ENCODE results near the gene HNRNPF. TPM values are rescaled to one million over a fixed set of nuclear protein-coding genes. Genes with fewer than 3 reads are reported as not detected.

Gene HNRNPF
- total and polyA plus RNA-seq, 2 of the 4 experiments (the other 2 are of a cell fraction) = 169 to 207 TPM

DNA sequence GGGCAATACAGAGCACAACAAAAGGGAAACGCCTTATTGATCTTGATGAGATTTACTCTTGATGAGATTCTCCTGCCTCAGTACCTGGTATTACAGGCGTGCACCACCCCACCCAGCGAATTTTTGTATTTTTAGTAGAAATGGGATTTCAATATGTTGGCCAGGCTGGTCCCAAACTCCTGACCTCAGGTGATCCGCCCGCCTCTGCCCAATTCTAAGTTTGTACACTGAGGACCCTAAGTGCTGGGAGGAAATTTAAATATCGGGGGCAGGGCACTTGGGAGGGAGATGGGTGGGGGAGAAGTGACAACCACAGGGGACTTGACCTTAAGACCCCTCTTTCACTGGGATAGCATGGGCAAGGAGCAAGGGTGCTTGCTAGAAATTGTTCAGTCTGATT is 14.1 kb downstream of the HNRNPF start:
- no peak overlapping the region for H3K27ac ChIP-seq (ENCODE audit: insufficient read depth, low read length)
- peaks cover 11% of the 10 kb centered on the region for H3K4me1 ChIP-seq (ENCODE audit: control insufficient read depth, insufficient read depth, low read length)
- no peak for DNase-seq
- peaks cover 13% of the 10 kb centered on the region for H3K9me1 ChIP-seq (ENCODE audit: insufficient read depth, low read length)
- H3K36me3 ChIP-seq (ENCODE audit: control insufficient read depth, insufficient read depth, low read length) = peaks cover 36% of the 10 kb centered on the region
- 0 out of 2 replicates have a peak overlapping the region, but pooled peaks have one; percentile 43 for H3K56ac ChIP-seq (ENCODE audit: extremely low read depth, insufficient read depth, low read length)
- peaks cover 18 to 66% of the 10 kb centered on the region in 2 experiments for H3K79me1 ChIP-seq (ENCODE audit: low read depth in 1 of 2, low read length in 2 of 2)
- no peak overlapping the region for H2AK9ac ChIP-seq (replicated peaks; ENCODE audit: low read depth, low read length, poor library complexity)
- peak overlapping the region; percentile 84; the same call in 1 of the 2 replicates for H3K9ac ChIP-seq (ENCODE audit: low read depth, low read length)
- H4K91ac ChIP-seq (ENCODE audit: insufficient read depth, low read depth, low read length) = no peak overlapping the region
- no peak for TF ChIP-seq MXI1 (IDR thresholded peaks at IDR 0.05; ENCODE audit: borderline replicate concordance, low read depth, low read length)
- TF ChIP-seq SMC3 (IDR thresholded peaks at IDR 0.05; ENCODE audit: low read depth, low read length) = no peak
- TF ChIP-seq, protein P1, sequence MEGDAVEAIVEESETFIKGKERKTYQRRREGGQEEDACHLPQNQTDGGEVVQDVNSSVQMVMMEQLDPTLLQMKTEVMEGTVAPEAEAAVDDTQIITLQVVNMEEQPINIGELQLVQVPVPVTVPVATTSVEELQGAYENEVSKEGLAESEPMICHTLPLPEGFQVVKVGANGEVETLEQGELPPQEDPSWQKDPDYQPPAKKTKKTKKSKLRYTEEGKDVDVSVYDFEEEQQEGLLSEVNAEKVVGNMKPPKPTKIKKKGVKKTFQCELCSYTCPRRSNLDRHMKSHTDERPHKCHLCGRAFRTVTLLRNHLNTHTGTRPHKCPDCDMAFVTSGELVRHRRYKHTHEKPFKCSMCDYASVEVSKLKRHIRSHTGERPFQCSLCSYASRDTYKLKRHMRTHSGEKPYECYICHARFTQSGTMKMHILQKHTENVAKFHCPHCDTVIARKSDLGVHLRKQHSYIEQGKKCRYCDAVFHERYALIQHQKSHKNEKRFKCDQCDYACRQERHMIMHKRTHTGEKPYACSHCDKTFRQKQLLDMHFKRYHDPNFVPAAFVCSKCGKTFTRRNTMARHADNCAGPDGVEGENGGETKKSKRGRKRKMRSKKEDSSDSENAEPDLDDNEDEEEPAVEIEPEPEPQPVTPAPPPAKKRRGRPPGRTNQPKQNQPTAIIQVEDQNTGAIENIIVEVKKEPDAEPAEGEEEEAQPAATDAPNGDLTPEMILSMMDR (conservative IDR thresholded peaks at IDR 0.05; ENCODE audit: low read depth, low read length) = no peak
- TF ChIP-seq RAD21 (IDR thresholded peaks at IDR 0.05; ENCODE audit: low read length) = no peak
- TF ChIP-seq RFX5 (IDR thresholded peaks at IDR 0.05; ENCODE audit: low read depth, low read length) = no peak
- TF ChIP-seq CHD1 (IDR thresholded peaks at IDR 0.05; ENCODE audit: low read depth, low read length) = no peak
- no peak for TF ChIP-seq BHLHE40 (IDR thresholded peaks at IDR 0.05; ENCODE audit: low read depth, low read length)
- H3K9me3 ChIP-seq (ENCODE audit: control insufficient read depth, insufficient read depth, low read length) = no peaks in the 10 kb centered on the region
- H3K4me2 ChIP-seq (ENCODE audit: low read depth, low read length) = peak overlapping the region; percentile 87
- CTCF ChIA-PET = interaction anchor here (0.6 kb wide), 2 partner anchors 47 to 67 kb away, joined by 3 to 4 read pairs; no protein-coding TSS in a partner anchor
- H2BK120ac ChIP-seq (ENCODE audit: low read depth, low read length) = no peak overlapping the region
- H2BK20ac ChIP-seq (ENCODE audit: low read depth, low read length) = no peak overlapping the region
- H3K27me3 ChIP-seq (ENCODE audit: control insufficient read depth, insufficient read depth, low read length) = no peaks in the 10 kb centered on the region
- in situ Hi-C loops (cut with MboI; ENCODE audit: low sequenced_read_pairs) (no loop called here), intact Hi-C loops (cut with micrococcal nuclease) (no loop called here), dilution Hi-C loops (cut with HindIII; ENCODE audit: low sequenced_read_pairs, unreplicated experiment) (no loop called here)
- H2BK5ac ChIP-seq (ENCODE audit: low read depth, low read length, poor library complexity, severe bottlenecking) = no peak overlapping the region
- no peak overlapping the region; the same call in 1 of the 2 replicates for H3K4ac ChIP-seq (ENCODE audit: low read depth, low read length)
- 0 out of 2 replicates have a peak overlapping the region, but pooled peaks have one; percentile 46 for H3K14ac ChIP-seq (replicated peaks; ENCODE audit: low read depth, low read length)
- no CpG with 5 or more reads among the region's 6 CpGs for WGBS, 2 experiments (ENCODE audit: extremely low coverage in 2 of 2, insufficient read length in 1 of 2)
- POLR2A ChIA-PET (ENCODE audit: unreplicated experiment) = no interaction called here
- ATAC-seq (ENCODE audit: low read depth) = no peak
- H3K18ac ChIP-seq (ENCODE audit: low read depth, low read length) = no peak overlapping the region
- H3K23ac ChIP-seq (ENCODE audit: low read depth, low read length) = peak overlapping the region; percentile 79; the same call in 1 of the 2 replicates
- no peak overlapping the region for H3K4me3 ChIP-seq (ENCODE audit: insufficient read depth, low read depth, low read length)
- no TSS peak for BruUV-seq (replicated peaks)
- no peak overlapping the region for H2BK15ac ChIP-seq (ENCODE audit: low read depth, low read length)
- no peak overlapping the region for H4K5ac ChIP-seq (ENCODE audit: low read depth, low read length)
- H2AK5ac ChIP-seq (ENCODE audit: low read depth, low read length) = no peak overlapping the region
- H4K8ac ChIP-seq (ENCODE audit: low read depth in 2 of 2, low read length in 2 of 2) = no peak overlapping the region
- H4K20me1 ChIP-seq (ENCODE audit: insufficient read depth, low read length) = peaks cover 84% of the 10 kb centered on the region
- H2AFZ ChIP-seq (replicated peaks; ENCODE audit: low read length, poor library complexity) = no peak overlapping the region
